Trophoblast cell (in vitro differentiated cells and primary cell): ENCODE data around the gene FMNL2.

ENCODE experiments used
- DNase-seq, 2 donors: peaks; one replicate each; pipeline ENCODE4 v3.0.0-alpha.2; 2016
- H2AFZ ChIP-seq: 2 replicates; pipeline ENCODE4 v1.6.1; 2013; ENCODE audit warnings: low read length, moderate library complexity, mild to moderate bottlenecking; ENCODE audit not compliant: insufficient read depth, poor library complexity
- H2AK5ac ChIP-seq: 2 replicates; pipeline ENCODE4 v1.6.1; 2013; ENCODE audit warnings: mild to moderate bottlenecking, low read length
- H2BK120ac ChIP-seq: 2 replicates; pipeline ENCODE4 v1.6.1; 2013; ENCODE audit warnings: low read length, mild to moderate bottlenecking, moderate library complexity; ENCODE audit not compliant: insufficient read depth, poor library complexity
- H2BK12ac ChIP-seq: 2 replicates; pipeline ENCODE4 v1.6.1; 2013; ENCODE audit warnings: mild to moderate bottlenecking, low read length, moderate library complexity
- H2BK5ac ChIP-seq: 2 replicates; pipeline ENCODE4 v1.6.1; 2013; ENCODE audit warnings: low read length, low read depth, moderate library complexity, mild to moderate bottlenecking; ENCODE audit not compliant: poor library complexity
- H3K14ac ChIP-seq: 2 replicates; pipeline ENCODE4 v1.6.1; 2013; ENCODE audit warnings: mild to moderate bottlenecking, low read length
- H3K18ac ChIP-seq: 2 replicates; pipeline ENCODE4 v1.6.1; 2013; ENCODE audit warnings: mild to moderate bottlenecking, low read length
- H3K23ac ChIP-seq: 2 replicates; pipeline ENCODE4 v1.6.1; 2013; ENCODE audit warnings: low read length
- H3K27ac ChIP-seq: 2 replicates; pipeline ENCODE4 v1.5.1; 2013; ENCODE audit warnings: low read depth, mild to moderate bottlenecking, inconsistent platforms, low read length, moderate library complexity
- H3K27me3 ChIP-seq: 2 replicates; pipeline ENCODE4 v1.6.1; 2013; ENCODE audit warnings: inconsistent platforms, mild to moderate bottlenecking, low read length, moderate library complexity; ENCODE audit not compliant: insufficient read depth
- H3K36me3 ChIP-seq, 2 experiments: 1 replicate in 1 of 2; 2 replicates in 1 of 2; pipeline ENCODE4 v1.6.1; 2013; ENCODE audit warnings: low read length in 2 of 2, mild to moderate bottlenecking in 2 of 2, moderate library complexity in 1 of 2; ENCODE audit not compliant: insufficient read depth in 2 of 2, control insufficient read depth in 1 of 2
- H3K4ac ChIP-seq: 2 replicates; pipeline ENCODE4 v1.6.1; 2013; ENCODE audit warnings: low read depth, mild to moderate bottlenecking, low read length, moderate library complexity
- H3K4me1 ChIP-seq, 2 experiments: 1 replicate in 1 of 2; 2 replicates in 1 of 2; pipeline ENCODE4 v1.6.1; 2013; ENCODE audit warnings: low read length in 2 of 2, mild to moderate bottlenecking in 2 of 2, moderate library complexity in 1 of 2; ENCODE audit not compliant: insufficient read depth in 2 of 2, control insufficient read depth in 1 of 2
- H3K4me2 ChIP-seq: 2 replicates; pipeline ENCODE4 v1.6.1; 2013; ENCODE audit warnings: inconsistent platforms, mild to moderate bottlenecking, low read length, moderate library complexity
- H3K4me3 ChIP-seq: 2 replicates; pipeline ENCODE4 v1.5.1; 2013; ENCODE audit warnings: mild to moderate bottlenecking, low read depth, low read length, inconsistent platforms
- H3K79me1 ChIP-seq: one replicate; pipeline ENCODE4 v1.6.1; 2013; ENCODE audit warnings: low read length
- H3K79me2 ChIP-seq: 2 replicates; pipeline ENCODE4 v1.6.1; 2013; ENCODE audit warnings: low read length, mild to moderate bottlenecking; ENCODE audit not compliant: control insufficient read depth, insufficient read depth, poor library complexity
- H3K9ac ChIP-seq: 2 replicates; pipeline ENCODE4 v1.6.1; 2013; ENCODE audit warnings: mild to moderate bottlenecking, low read length
- H3K9me3 ChIP-seq: 2 replicates; pipeline ENCODE4 v1.6.1; 2013; ENCODE audit warnings: low read depth, mild to moderate bottlenecking, control low read depth, inconsistent platforms, low read length; ENCODE audit not compliant: insufficient read depth
- H4K12ac ChIP-seq: 2 replicates; pipeline ENCODE4 v1.6.1; 2013; ENCODE audit warnings: low read depth, mild to moderate bottlenecking, low read length, moderate library complexity
- H4K8ac ChIP-seq: 2 replicates; pipeline ENCODE4 v1.6.1; 2013; ENCODE audit warnings: low read depth, mild to moderate bottlenecking, low read length, moderate library complexity
- H4K91ac ChIP-seq: one replicate; pipeline ENCODE4 v1.6.1; 2013; ENCODE audit warnings: low read depth, mild to moderate bottlenecking, low read length, moderate library complexity
- whole genome bisulfite sequencing: extraction: QIAGEN DNeasy Blood & Tissue Kit; methylation state at CpG from one replicate; pipeline ENCODE4 v1.1.7; 2013; ENCODE audit warnings: missing lambda C conversion rate; ENCODE audit not compliant: insufficient read length, insufficient coverage; ENCODE audit errors: extremely low coverage; 5-methylcytosine and 5-hydroxymethylcytosine counted together

FMNL2 gene

GRCh38 chr2:152557273-152557888, 222.4 kb downstream of the FMNL2 start:
- H3K9ac ChIP-seq = no peak overlapping the region
- H3K27ac ChIP-seq = no peak overlapping the region
- H3K79me2 ChIP-seq = no peaks in the 10 kb centered on the region
- H4K91ac ChIP-seq = no peak overlapping the region
- no peak overlapping the region for H3K23ac ChIP-seq
- H3K9me3 ChIP-seq = no peaks in the 10 kb centered on the region
- H4K12ac ChIP-seq = no peak overlapping the region
- H3K4me2 ChIP-seq = no peak overlapping the region
- no peak overlapping the region for H3K14ac ChIP-seq
- no peaks in the 10 kb centered on the region for H3K27me3 ChIP-seq
- H3K79me1 ChIP-seq = no peaks in the 10 kb centered on the region
- H2BK12ac ChIP-seq = no peak overlapping the region
- H2AK5ac ChIP-seq = no peak overlapping the region
- no peak for DNase-seq
- no peak overlapping the region for H4K8ac ChIP-seq
- H3K18ac ChIP-seq = no peak overlapping the region
- no peaks in the 10 kb centered on the region for H3K4me1 ChIP-seq
- peaks cover 2 to 7% of the 10 kb centered on the region in 2 experiments for H3K36me3 ChIP-seq
- H2BK120ac ChIP-seq = no peak overlapping the region
- no CpG with 5 or more reads among the region's 4 CpGs for WGBS
- H3K4me3 ChIP-seq = no peak overlapping the region
- H2AFZ ChIP-seq = no peak overlapping the region
- no peak overlapping the region for H3K4ac ChIP-seq
- H2BK5ac ChIP-seq = no peak overlapping the region

- Histone ChIP-seq H4K91ac (no peak overlapping the region), H3K4me2 (no peak overlapping the region), H3K4me1 (no peaks in the 10 kb centered on the region), H3K36me3 (peaks cover 2 to 7% of the 10 kb centered on the region in 2 experiments), H3K18ac (no peak overlapping the region), H3K79me1 (no peaks in the 10 kb centered on the region), H4K12ac (no peak overlapping the region), H3K4me3 (no peak overlapping the region), H3K9me3 (no peaks in the 10 kb centered on the region), H4K8ac (no peak overlapping the region), H3K27ac (no peak overlapping the region), H3K23ac (no peak overlapping the region), H2BK5ac (no peak overlapping the region), H2AK5ac (no peak overlapping the region), H3K4ac (no peak overlapping the region), H3K27me3 (no peaks in the 10 kb centered on the region), H3K79me2 (no peaks in the 10 kb centered on the region), H3K9ac (no peak overlapping the region), H3K14ac (no peak overlapping the region), H2BK12ac (no peak overlapping the region), H2BK120ac (no peak overlapping the region), H2AFZ (no peak overlapping the region)
- WGBS = no CpG with 5 or more reads among the region's 7 CpGs
- DNase-seq = no peak
Measured at GRCh38 chr2:152558158-152558984, 223.4 kb downstream of the FMNL2 start.

GRCh38 chr2:152559008-152559407, 224.0 kb downstream of the FMNL2 start:
- no peak overlapping the region for H2AK5ac ChIP-seq
- no peak overlapping the region for H4K91ac ChIP-seq
- DNase-seq = no peak
- H3K79me1 ChIP-seq = no peaks in the 10 kb centered on the region
- no peak overlapping the region for H4K8ac ChIP-seq
- no peak overlapping the region for H2BK12ac ChIP-seq
- no peak overlapping the region for H2BK5ac ChIP-seq
- WGBS = no CpG with 5 or more reads among the region's 4 CpGs
- no peaks in the 10 kb centered on the region for H3K79me2 ChIP-seq
- no peak overlapping the region for H3K18ac ChIP-seq
- H2BK120ac ChIP-seq = no peak overlapping the region
- H3K27ac ChIP-seq = no peak overlapping the region
- H3K4me2 ChIP-seq = no peak overlapping the region
- H2AFZ ChIP-seq = no peak overlapping the region
- H3K4me1 ChIP-seq = no peaks in the 10 kb centered on the region
- H3K9ac ChIP-seq = no peak overlapping the region
- H3K4me3 ChIP-seq = no peak overlapping the region
- no peaks in the 10 kb centered on the region for H3K9me3 ChIP-seq
- H3K27me3 ChIP-seq = no peaks in the 10 kb centered on the region
- H3K14ac ChIP-seq = no peak overlapping the region
- no peak overlapping the region for H3K4ac ChIP-seq
- peaks cover 2 to 10% of the 10 kb centered on the region in 2 experiments for H3K36me3 ChIP-seq
- H4K12ac ChIP-seq = no peak overlapping the region
- H3K23ac ChIP-seq = no peak overlapping the region

GRCh38 chr2:152560166-152560565, 225.2 kb downstream of the FMNL2 start:
- H2BK5ac ChIP-seq = no peak overlapping the region
- no peak overlapping the region for H2AFZ ChIP-seq
- no peak overlapping the region for H4K12ac ChIP-seq
- no peak overlapping the region for H3K14ac ChIP-seq
- no peaks in the 10 kb centered on the region for H3K79me2 ChIP-seq
- no peaks in the 10 kb centered on the region for H3K79me1 ChIP-seq
- H3K27me3 ChIP-seq = no peaks in the 10 kb centered on the region
- H3K4me3 ChIP-seq = no peak overlapping the region
- H3K18ac ChIP-seq = no peak overlapping the region
- no peak overlapping the region for H2BK12ac ChIP-seq
- H3K9ac ChIP-seq = no peak overlapping the region
- H2BK120ac ChIP-seq = no peak overlapping the region
- DNase-seq = no peak
- no peak overlapping the region for H3K4ac ChIP-seq
- no peak overlapping the region for H3K4me2 ChIP-seq
- H4K8ac ChIP-seq = no peak overlapping the region
- no peak overlapping the region for H4K91ac ChIP-seq
- H3K27ac ChIP-seq = no peak overlapping the region
- no peaks in the 10 kb centered on the region for H3K4me1 ChIP-seq
- no peak overlapping the region for H2AK5ac ChIP-seq
- H3K9me3 ChIP-seq = no peaks in the 10 kb centered on the region
- peaks cover 2 to 10% of the 10 kb centered on the region in 2 experiments for H3K36me3 ChIP-seq
- no peak overlapping the region for H3K23ac ChIP-seq
